ENCODE data around the gene CDC14A. TPM values are rescaled to one million over a fixed set of nuclear protein-coding genes. Genes with fewer than 3 reads are reported as not detected.

Gene CDC14A
- polyA plus RNA-seq, 4 donors, result 13.7 to 32.3 (median 30.1) TPM

DNA sequence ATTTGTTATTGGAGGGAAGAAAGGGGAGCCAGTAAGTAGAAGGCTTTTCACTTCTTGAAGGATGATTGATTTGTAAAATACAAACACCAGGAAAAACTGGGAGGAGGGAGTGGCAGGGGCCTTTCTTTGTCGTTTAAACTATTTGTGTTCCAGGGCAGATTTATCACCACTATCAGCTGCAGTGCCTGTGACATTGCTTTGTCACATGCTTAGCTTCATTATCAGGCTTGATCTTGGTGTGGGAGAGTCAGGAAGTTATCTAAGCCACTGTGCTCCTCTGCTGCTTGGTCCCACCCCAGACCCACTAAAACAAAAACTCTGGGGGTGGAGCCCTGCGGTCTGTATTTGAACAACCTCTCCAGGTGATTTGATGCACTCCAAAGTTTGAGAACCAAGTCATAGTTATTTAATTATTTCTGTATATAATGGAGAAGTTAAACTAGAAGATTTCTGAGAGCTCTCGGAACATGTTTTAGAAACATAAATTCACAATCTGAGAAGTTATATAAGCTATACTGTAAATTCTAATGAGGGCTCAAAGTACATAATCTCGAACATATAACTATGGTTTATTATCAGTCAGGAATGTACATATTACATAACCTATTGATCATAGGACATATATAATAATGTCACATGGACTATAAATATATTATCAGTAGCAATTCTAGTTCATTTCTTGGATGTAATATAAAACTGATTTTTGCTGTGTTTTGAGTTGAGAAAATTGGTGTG, 87.9 kb downstream of the CDC14A start:
- no peak for DNase-seq (ENCODE audit: low read depth in 4 of 4, low spot score in 3 of 4)

DNA sequence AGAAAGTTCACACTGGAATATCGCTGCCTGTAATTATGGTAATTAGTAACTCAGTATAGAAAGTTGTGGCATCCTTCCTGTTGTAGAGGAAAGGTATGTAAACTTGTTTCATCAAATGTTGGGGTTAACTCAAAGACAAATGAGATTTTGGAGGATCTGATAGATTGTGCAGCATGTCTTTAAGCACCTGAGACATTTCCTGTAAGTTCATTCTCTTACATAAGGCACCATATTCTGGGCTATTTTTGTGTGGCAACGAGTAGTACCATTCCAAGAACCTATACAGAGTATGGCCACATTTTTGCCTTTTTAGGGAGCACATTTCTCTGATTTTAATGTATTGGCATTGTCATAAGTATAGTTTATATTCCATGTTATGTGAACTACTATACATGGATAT, 88.8 kb downstream of the CDC14A start:
- no peak for DNase-seq (ENCODE audit: low read depth in 4 of 4, low spot score in 3 of 4)

DNA sequence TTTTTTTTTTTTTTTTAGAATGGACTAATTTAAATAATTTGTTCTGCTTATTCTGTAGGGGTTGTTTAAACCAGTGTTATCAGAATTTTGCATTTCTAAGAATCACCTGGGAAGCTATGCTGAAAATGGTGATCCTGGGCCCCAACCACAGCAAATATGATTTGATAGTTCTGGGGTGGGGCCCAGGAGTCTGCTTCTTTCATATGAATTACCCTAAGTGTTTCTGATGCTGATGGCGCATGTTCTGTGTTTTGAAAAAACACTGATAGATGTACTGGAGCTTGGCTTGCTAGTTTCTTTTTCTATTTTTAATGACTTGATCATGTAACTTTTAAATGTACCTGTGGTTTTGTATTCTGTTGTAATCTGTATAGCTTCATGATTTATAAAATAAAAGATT, 89.3 kb downstream of the CDC14A start:
- no peak for DNase-seq (ENCODE audit: low read depth in 4 of 4, low spot score in 3 of 4)

DNA sequence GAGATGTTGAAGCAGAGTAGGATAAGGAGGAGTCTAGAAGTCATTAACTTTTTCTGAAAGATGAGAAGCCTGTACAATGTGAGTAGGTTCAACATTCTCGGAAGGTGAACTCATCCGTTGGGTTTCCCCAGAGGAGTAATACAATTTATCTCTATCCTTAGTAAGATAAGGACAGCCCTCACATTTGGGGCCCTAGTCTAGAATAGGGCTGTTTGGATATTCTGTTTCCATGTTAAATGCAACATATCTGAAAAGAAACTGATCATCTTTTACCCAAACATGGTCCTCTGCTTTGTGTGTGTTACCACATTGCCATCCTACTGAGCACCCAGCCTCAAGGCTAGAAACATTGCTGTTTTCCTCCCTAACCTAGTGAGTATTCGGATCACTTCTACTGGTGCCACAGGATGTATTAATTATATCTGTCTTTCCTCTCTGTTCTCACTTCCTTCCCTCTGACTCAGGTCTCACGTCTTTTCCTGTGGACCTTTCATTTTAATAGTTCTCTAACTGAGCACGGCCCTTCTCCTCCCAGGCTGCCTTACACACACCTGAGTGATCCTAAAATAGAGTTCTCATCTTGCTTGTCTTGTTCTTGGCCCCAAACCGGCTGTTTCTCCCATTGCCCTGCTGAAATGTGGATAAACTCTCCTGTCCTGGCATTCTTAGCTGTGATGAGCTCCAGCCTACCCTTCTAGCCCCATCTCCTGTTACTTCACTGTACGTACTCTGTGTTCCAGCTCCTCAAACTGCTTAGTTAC, 91.7 kb downstream of the CDC14A start:
- DNase-seq (ENCODE audit: low read depth in 4 of 4, low spot score in 3 of 4), result no peak

DNA sequence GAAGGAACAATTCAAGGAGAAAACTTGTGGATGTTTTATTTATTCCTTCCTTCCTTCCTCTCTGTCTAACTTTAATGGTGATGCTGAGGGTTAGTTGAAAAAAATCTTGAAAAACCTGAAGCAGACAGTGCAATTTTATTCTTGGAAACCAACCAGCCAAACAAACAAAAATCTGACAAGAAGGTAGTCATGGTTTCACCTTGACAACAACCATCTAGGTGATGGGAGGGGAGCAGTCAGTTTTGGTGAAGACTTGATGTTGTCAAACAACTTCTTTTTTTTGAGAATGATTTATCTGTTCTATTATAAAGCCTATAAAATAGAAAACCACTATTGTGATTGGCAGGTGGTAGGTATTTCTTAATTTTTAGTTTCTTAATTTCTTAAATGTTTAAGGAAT, 93.3 kb downstream of the CDC14A start:
- no peak for DNase-seq (ENCODE audit: low read depth in 4 of 4, low spot score in 3 of 4)

DNA sequence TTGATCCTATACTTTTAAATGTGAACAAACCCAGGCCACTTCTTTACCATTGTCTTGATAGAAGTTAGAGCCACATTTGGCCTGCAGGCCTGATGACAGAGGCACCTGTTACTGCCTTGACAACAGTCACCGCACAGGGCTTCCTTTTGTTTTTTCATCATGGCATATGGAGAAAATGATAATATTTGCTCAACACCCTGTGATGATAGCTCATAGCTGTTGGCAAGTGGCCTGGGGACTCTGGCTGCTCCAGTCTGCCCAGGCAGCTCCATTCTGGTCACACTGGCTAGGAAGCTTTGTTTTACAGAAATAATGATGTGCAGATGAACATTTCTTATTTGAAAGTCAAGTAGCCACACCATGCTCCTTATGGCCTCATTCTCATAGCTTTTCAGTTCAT, 96.1 kb downstream of the CDC14A start:
- no peak for DNase-seq (ENCODE audit: low read depth in 4 of 4, low spot score in 3 of 4)

DNA sequence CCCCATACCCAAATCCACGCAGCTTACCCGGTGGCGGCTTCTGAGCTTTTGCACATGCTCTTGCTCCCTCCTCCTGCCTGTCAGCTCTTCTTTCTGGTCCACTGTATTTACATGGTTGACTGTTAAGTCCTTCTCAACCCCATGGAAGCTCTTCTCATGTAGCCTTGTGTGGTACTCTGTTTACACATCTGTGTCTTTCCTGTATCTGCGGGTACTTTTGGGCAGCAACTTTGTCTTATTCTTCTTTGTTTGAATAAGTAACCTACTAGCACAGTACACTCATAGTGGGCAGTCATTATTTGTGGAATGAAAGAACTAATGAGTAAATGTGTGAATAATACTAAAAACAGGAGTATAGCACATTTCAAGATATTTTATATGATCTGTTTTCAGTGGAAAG, 97.2 kb downstream of the CDC14A start:
- no peak for DNase-seq (ENCODE audit: low read depth in 4 of 4, low spot score in 3 of 4)

DNA sequence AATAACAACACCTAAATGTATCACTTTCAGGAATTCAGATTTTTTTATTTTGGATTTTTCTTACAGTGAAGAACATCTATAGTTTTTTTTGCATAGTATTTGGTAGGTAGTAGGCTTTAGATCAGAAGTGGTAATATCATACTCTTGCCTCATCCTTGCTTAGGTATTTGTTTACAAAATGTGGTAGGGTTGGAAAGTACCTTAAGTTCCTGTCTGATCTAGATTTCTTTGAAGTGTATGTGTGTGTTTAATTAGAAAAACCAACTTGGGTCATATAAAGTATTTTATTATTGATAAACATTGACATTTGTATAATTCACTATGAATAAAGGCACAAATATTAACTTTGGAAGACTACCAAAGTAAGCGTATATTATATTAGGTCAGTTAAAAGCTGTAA, 100.3 kb downstream of the CDC14A start:
- no peak for DNase-seq (ENCODE audit: low read depth in 4 of 4, low spot score in 3 of 4)

DNA sequence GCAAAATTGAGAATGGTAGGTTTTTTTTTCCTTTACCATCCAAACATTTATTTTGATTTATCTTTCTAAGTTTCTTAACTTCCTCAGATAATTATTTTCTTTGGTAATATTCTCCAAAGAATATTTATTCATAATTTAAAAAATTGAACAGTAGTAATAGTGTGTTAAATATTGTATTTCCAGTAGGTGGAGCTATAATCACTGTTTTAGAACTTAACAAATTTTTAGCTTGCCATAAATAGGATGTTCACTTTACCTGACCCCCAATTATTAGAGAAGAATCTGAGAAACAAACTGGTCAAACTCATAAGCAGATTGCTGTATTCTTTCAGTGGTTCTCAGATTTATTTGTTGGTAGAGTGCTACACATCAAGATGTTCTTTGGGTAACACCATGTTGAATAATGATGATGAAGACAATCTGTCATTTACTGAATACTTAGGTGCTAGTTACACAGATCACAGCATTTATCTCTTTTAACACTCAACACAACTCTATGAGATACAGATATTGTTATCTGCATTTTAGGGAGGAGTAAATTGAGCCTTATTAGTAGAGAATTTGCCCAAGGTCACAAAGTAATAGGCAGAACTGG, 103.3 kb downstream of the CDC14A start:
- DNase-seq (ENCODE audit: low read depth in 4 of 4, low spot score in 3 of 4), result no peak

DNA sequence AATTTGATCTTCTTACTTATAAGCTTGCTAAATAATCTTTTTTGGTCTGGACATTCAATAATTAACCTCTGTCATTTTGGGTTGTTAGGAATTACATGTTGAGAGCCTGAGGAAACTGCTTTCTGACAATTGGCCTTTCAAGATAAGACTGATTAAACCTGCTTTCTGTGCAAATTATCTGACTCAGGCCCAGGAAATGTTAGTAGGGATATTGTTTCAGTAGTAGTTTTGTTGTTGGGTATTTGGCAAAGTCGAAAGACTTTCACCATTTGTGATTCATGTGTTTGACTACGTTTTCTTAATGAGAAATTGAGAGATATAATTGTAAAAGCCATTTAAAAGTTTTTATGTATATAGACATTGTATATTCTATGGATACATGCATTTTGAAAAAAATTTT, 104.6 kb downstream of the CDC14A start:
- DNase-seq (ENCODE audit: low read depth in 4 of 4, low spot score in 3 of 4), result no peak

DNA sequence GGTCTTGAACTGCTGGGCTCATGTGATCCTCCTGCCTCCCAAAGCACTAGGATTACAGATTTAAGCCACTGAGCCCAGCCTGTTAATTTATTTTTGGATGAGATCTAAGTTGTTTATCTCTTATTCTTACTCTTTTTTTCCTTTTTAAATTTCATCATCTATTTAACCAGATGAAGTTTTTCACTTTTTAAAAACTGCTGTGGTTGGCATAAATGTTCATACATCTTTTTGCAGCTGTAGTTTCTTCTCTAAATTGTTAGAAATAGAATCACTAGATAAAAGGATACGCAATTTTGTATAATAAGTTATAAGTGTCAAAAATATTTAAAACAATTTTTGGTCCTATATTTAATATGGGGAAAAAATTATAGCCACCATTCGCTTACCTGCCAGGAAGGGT, 105.4 kb downstream of the CDC14A start:
- DNase-seq (ENCODE audit: low read depth in 4 of 4, low spot score in 3 of 4), result no peak

DNA sequence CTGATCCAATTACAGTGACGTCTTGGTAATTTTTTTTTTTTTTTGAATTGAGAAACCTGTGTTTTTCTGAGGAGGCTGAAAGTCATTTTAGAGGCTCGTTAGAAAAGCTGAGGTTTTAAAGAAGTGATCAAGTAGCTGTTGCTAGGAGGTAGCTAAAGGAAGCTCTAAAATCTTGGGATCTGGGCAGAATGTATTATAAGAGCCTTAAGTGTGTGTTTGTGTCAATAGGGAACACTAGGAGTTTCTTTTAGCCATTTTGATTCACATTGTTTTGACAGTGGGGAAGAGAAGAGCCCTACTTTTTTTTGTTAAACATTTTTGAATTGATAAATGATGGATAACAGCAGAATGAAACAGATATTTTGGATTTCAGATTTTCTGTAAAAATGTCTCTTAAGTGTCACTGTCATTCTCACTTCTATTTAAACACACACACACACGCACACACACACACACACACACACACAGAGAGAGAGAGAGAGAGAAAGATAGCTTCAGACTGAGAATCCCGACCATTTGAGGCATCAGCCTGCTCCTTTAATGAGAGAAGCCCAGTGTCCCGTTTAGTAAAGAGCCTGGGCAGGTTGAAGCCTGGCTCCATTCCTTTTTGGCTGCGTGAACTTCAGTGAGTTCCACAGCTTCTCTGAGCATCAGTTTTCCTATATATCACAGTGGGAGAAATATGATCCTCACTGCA, 106.5 kb downstream of the CDC14A start:
- DNase-seq (ENCODE audit: low read depth in 4 of 4, low spot score in 3 of 4), result no peak

DNA sequence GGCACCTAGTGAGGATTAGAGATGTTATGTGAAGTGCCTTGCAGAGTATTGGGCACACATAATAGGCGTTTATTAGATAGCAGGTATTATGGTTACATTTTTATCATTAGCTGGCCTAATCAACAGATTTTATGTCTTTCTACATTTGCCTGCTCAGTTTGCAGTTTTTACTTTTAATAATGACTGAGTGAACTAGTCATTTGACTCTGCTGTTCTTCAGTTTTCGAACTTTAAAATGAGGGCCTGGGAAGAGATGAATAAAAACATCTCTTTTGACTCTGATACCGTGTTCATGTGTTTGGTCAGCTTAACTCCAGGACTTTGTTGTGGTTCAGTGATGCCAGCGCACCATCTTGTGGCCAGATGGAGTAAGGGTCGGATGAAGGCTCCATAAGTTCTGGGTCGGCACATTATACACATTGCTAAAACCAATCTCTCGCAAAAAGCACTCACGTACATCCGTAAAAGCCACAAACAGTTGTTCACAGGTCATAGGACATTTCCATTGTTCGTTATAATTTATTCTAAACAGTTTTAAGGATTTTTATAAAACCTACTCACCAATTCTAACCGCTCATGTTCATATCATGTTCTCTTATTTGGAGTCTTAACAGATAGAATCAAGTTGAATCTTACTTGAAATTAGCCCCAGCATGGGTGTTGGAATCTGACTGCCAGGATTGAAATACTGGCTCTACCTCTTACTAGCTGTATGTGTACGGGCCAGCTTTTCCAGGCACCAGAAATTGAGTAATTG, 107.2 kb downstream of the CDC14A start:
- DNase-seq (ENCODE audit: low read depth in 4 of 4, low spot score in 3 of 4), result peak; percentile 53 to 64 (median 60)

DNA sequence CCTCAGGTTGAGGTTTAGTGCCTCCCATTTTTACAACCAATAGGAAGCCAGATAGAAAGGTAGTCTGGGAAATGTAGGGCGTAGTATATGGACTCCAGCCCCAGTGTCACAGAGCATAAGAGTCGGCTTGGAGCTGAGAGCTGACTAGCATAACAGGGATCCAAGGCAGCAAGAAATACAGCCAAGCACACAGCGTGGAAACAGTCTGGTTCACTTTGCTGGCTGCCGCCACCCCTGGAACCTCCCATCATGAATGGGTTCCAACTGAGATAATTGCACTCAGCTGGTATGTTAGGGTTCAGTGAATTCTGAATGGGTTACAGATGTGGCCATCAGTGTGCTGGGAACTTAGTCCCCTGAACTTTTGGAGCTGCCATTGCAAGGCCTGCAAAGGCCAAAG, 108.9 kb downstream of the CDC14A start:
- DNase-seq (ENCODE audit: low read depth in 4 of 4, low spot score in 3 of 4), result no peak

DNA sequence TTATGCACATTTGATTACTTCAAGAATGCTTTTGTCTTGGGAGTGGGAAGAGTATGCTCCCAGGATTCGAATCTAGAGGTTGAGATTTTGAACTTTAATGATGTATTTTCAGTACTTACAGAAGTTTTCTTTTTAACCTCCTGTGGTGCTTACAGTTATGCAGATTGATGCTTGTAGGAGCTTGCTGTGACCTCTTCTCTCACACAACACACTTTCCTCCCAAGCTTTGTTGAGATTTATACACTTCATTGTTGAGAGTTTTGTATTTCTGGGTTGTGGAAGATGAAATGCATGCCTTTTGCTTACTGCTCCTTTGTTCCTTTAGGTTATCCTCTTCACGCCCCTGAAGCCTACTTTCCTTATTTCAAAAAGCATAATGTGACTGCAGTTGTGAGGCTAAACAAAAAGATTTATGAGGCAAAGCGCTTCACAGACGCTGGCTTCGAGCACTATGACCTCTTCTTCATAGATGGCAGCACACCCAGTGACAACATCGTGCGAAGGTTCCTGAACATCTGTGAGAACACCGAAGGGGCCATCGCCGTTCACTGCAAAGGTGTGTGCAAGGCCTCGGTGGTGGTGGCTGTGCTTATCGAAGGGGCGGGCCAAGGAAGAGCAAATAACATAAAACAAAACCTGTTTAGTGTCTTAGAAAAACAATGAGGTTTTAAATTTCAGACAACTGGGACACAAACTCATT, 110.2 kb downstream of the CDC14A start:
- no peak for DNase-seq (ENCODE audit: low read depth in 4 of 4, low spot score in 3 of 4)

DNA sequence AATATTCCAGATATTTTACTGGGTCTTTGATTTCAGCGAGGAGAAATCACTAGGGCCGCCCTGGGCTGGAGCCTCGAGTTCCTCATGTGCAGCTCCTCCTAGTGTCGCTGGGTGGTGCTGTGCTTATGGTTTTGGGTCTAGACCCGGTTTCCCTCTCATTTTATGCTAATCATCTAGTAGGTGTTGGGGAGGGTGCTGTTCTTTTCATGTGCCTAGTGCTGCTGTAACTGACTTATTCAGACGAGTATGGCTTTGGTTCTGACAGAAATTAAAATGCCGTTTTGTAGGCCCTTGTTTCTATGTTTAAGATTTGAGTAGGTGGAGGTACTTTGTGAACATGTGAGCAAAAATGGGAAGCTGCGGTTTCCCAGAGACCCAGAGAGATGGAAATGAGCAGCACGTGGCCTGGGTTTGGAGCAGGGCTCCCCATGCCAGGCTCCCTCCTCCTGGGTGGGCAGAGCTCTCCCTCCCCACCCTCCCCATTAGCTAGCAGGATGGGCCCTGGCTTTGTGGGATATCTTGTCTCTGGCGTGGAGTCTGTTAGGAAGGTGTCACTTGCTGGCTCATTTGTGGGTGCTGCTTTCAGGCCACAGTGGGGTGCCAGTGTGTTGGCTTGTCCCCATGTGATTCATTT, 111.6 kb downstream of the CDC14A start:
- peak in 3 of 4 donors; percentile 26 to 48 (median 39) for DNase-seq (ENCODE audit: low read depth in 4 of 4, low spot score in 3 of 4)

DNA sequence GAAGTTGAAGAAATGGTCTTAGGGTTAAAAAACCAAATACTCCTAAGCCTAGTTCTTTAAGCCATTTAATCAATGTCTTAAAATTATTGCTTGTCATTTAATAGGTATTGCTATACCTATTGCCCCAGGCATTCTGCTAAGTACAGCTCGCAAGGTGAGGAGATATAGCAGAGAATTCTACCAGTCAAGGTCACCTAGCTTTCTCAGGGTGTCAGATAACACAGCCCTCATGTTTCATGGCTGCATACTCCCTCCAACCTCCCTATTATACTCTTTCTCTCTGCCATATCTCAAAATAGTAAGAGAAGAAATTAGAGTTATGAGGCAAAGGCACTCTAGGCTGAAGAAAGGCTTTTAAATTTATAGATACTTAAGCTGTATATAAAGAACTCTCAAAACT, 117.3 kb downstream of the CDC14A start:
- DNase-seq (ENCODE audit: low read depth in 4 of 4, low spot score in 3 of 4), result no peak

DNA sequence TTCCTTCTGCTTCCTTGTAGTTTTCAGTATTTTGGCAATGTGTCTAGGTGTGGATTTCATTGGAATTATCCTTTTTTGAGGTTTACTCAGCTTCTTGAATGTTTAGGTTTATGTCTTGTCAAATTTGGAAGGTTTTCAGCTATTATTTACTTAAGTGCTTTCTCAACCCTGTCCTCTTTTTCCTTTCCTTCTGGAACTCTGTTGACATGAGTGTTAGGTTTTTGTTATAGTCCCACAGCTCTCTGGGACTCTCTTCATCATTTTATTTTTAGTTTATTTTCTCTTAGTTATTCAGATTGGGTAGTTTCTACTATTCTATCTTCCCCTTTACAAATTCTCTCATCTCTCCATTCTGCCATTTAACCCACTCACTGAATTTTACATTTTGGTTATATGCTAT, 122.5 kb downstream of the CDC14A start:
- no peak for DNase-seq (ENCODE audit: low read depth in 4 of 4, low spot score in 3 of 4)

DNA sequence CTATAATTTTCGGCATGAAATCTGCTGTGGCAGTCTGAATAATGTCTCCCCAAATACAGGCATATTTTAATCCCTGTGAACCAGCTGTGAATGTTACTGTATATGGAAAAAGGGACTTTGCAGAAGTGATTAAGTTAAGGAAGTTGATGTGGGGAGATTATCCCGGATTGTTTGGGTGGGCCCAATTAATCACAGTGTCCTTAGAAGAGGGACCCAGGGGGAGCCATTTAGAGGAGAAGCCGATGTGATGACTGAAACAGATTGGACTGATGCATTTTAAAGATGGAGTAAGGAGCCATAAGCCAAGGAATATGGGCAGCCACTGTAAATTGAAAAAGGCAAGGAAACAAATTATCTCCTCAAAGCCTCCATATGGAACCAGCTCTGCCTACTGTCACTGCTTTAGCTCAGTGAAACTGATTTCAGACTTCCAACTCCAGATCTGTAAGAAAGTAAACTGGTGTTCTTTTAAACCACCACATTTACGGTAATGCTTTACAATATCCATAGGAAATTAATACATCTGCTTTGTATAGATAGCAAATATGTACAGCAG, 124.5 kb downstream of the CDC14A start:
- no peak for DNase-seq (ENCODE audit: low read depth in 4 of 4, low spot score in 3 of 4)

Measured in left renal pelvis (tissue), 4 donors.